Measurements from ENCODE around the gene DIAPH3.

Gene DIAPH3

DNA sequence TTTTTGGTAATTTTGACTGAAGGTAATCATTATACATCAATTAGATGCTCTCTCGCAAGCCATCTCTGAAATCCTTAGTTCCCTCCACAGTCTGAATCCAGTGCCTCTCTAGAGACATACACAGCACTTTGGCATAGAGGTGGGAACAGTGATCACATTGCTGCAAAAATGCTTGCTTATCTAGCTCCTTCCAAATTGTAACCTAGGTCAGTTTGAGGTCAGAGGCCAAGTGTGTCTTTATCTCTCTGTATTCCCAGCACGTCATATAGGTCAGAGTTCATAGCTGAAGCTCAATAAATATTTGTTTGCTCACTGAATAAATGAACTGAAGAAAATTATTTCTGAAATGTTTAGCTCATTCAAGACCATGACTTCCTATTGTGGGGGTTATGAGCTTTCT is 462.5 kb downstream of the DIAPH3 start:
- no peak for FAIRE-seq

DNA sequence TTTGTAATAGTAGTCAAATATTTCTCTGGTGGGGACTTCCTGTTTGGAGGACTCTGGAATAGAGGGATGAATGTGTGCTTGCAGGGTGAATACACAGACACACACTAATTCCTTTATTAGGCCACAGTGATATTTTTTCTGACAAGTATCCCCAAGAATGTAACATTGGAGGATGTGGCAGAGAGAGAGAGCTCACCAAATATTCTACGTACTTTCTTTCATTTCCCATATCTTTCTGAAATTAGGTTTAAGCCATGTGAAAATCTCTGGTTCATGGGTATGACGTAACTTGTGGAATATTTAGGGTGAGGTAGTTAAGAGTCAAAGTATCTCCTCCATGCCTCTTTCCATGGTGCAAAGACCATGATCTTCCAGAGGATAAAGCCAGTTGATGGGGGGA is 463.4 kb downstream of the DIAPH3 start:
- no peak for FAIRE-seq

DNA sequence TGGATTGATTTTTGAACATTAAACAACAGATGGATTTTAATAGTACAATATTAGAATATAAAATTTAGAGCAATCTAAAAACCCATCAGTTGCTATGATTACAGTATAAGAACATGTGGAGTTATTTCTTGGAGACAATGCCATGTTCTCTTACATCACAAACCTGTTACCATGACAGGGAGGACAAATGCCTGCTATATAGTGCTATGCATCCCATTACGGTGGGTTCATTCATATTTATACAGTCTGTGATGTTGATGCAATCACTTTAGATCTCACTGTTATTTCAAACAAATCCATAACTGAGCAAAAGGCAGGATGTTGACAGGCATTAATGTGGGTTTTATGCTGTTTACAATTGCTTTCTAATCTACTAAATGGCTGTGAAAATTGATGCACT is 467.5 kb downstream of the DIAPH3 start:
- FAIRE-seq: no peak

DNA sequence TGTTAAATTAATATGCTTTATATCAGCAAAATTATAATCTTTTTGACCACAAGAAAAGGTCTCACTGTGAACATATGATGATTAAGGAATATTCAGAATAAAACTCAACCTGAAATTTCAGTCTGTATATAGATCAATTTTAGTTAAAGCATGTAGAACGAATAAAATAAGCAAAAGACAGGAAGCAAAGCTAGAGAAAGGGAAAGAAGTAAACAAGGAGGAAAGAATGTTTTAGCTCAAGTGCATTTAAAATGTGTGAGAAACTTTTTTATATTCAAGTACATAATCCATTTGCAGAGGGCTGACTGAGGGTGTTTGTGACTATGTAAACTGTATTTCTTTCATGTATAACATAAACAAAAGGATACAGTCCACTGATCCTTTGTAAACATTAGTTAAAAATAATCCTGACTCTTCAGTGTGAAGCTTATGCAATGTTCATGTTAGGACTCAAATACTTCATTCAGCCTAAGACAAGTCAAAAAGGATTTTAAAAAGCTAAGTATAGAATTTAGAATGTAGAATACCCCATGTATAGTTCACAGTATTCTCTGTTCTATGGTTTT is 472.1 kb downstream of the DIAPH3 start:
- FAIRE-seq: no peak

DNA sequence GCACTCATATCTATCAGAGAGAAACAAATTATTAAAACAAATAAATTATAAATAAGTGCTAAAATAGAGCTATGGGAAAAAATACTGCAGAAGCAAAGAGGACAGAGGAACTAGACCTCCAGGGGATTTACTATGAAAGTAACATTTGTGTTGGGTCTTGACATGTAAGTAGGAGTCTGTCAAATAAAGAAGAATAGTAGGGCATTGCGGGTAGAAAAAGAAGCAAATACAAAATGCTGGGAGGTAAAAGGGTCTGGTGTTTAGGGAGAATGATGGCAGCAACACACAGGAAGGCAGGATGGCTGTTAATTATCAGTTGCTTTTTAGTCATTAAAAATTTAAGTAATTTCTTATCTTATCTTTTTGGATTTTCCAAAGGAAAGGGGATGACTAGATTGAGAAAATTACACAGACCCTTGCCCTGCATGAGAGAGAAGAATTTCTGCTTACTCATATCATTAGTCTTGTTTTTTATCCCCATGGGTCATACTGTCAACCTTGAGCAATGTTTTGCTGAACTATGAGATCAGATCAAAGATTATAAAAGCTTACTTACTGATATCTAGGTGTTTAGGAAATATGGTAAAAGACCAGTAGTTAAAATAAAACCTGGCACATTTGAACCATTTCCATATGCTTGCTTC is 472.7 kb downstream of the DIAPH3 start:
- FAIRE-seq: no peak

DNA sequence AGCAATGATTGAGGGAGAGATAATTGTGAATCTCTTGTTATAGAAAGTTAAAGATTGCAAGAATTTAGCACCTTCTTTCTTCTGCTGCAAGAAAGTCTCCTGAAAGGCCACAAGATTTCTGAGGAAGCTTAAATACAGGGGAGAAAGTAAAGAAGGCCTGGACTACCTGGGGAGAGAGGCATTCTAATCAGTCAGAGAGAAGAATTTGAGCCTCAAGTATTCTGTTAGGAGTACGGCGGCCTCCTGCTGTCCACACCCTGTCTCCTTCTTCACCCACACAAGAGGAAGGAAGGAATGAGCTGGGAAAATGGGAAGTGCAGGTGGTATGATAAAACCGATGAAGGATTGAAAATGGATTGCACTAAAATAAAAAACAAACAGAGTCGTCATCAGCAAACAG is 474.7 kb downstream of the DIAPH3 start:
- FAIRE-seq: no peak

DNA sequence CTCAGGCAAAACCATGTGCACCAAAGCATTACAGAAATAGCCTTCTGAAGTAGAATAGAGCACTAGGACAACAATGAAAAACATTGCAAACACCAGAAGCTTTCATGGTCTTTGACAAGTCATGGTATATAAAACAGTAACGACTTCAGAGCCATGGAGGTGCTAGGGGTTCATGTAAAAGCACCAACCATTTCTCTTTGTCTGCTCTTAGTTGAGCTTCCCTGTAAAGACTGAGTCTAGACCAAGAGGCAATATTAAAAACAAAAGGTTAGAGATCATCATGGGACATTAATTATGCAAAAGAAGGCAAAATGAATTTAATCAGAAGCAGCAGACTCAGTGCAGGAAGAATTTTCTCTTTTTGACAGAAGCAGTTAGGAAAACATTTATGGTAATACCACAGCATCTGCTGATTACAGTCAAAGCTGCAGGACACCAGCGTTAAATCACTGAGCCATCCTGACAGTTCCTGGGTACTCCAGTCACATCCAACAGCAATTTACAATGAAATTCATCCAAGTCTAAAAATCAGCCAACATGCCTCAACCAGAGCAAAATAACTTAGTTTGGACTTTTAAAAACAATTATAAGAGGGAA is 476.8 kb downstream of the DIAPH3 start:
- no peak for FAIRE-seq

DNA sequence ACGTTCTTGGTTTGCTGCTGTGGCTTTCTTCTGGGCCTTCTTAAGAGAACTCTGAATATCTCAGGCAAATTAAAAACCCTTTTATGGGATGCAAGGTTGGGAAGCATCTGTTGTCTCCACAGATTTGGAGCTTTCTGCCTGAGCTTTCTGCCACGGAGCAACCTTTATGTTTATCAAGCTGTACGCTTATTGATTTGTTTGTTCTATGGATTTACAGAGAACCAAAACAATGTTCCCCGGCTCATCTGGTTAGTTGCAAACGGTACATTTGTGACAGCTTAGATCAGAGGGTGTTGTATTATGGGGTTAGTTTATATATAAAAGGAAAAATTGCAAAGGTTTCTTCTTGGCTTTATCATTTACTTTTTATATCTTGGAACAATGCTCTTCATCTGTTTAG is 479.6 kb downstream of the DIAPH3 start:
- FAIRE-seq: no peak

DNA sequence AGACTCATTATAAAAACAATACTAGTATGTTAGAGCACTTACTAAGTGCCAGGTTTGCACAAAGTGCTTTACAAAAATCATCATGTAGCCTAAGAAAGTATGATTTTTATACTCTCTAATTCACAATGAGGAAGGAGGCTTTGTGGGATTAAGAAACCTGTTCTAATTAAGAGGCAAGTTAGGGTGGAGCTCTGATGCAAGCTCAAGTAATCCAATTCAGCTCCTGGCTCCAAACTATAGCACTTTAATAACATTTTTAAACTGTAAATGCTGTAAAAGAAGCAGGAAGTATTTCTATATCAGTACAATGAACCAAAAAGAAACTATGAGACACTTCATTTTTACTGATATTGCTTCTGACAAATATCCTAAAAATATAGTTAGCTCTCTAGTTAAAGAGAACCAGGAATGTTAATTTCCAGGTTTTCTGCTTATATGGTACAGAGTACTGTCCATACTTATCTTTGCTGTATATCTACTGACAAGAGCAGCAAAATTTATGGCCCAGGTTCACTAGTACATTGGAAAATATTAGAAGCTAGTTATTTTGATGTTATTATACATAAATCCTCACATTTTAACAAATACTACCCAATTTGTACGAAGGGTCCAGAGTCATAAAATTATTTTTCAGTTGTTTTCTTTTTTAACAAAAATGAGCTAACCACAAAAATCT is 482.0 kb downstream of the DIAPH3 start:
- no peak for FAIRE-seq

DNA sequence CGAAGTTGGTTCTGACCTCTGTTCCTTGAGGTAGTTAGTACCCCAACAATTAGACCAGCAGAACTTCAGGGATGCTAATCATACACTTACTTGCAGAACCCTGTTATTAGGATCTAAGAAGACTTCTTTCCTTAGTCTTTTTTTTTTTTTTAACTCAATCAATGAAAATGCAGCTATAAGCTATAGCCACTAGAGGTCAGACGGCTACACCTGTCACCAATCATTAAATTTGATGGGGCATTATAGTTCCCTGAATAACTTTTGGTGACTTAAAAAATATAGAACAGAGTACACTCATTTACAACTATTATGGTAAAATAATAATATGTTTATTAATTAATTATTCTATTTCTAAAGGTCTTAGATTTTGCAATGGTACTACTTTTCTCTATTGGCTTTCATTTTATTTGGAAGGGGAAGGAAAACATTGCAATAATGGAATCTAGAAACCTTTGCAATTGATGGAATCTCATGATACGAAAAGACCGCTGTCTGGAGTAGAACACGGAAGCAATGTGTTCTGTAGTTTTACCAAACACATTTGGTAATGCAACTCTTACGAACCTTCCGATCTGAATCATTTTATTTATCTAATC is 483.2 kb downstream of the DIAPH3 start:
- peak; percentile 87 for FAIRE-seq

DNA sequence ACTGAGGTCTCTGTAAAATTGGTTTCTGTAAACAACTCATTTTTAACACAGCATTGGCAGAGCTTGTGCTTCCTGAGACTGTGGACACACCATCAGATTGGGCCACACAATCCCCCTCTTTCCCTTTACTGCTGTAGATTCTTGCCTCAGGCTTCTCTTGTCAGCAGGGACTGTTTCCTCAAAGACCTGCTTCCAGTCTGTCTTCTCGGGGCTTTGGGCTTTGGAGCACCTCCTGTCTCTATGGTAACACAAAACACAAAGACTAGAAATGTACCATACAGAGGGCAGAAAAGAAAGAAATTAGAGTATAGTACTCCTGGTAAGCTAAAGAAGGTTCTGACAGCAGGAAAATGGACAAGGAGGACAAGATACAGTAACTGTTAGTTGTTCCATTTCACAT is 484.5 kb downstream of the DIAPH3 start:
- no peak for FAIRE-seq

DNA sequence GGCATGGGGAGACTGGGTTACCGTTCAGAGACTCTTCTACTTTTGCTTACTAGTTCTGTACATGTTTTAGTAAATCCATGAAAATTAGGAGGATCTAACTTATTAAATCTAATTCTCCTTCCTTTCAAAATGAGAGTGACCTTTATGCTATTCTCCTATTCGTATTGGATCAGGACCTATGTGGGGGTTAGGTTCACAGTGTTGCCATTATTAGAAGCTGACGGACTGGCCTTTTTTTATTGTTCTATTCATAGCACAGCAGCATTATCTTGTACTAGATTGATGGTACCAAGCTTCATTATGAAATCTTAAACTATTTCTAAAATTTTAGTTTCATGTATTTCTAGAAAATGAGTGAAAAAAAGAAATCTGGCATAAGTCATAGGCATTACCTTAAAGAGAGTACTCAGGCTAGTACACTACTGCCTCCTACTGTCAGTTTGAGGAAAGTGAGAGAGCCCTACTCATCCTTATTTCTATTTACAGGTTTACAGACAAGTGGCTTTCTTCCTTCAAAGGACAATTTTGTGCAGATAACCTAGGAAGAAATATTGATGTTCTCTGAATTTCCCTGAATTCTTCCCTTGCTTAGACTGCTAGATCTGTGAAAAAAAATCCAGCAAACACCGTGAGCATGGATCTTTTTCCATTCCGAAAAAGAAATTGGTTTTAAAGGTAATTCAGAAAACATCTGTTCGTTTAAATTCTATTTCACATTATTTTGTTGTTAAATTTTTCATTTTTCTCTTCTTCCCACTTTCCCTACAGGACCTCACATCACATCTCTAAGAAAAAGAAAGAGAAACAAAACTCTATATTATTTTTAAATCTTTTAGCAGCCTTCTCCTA is 485.5 kb downstream of the DIAPH3 start:
- FAIRE-seq: peak; percentile 90

DNA sequence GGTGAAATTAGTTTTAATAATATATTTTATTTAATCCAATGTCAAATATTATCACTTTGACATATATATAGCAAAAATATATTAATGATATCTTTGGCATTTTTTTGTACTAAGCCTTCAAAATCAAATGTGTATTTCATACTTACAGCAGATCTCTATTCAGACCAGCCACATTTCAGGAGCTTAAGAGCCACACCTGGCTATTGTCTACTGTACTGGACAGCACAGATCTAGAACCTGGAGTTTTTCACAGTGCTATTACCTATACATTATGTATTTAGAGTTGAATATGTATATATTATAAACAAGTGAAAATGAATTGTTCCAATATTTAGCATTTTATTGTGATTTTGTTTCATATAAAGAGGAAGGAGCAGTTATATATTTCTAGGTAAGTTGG is 486.3 kb downstream of the DIAPH3 start:
- no peak for FAIRE-seq

DNA sequence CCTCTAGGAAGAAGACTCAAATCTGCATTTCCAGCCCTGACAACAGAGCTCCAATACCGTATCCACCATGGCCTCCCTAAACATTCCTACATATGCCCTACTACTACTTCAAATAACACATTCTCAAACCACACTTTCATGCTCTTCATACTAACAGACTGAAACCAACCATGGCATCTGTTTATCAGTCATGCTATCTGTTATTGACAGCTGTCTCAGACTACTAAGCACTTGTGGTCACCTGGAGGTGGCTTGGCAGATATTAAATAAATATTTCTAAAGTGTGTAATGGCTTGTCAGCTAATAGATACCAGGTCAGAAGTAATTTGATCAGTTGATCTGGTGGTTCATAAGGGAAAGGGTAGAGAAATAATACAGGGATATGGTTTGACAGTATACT is 489.1 kb downstream of the DIAPH3 start:
- no peak for FAIRE-seq

DNA sequence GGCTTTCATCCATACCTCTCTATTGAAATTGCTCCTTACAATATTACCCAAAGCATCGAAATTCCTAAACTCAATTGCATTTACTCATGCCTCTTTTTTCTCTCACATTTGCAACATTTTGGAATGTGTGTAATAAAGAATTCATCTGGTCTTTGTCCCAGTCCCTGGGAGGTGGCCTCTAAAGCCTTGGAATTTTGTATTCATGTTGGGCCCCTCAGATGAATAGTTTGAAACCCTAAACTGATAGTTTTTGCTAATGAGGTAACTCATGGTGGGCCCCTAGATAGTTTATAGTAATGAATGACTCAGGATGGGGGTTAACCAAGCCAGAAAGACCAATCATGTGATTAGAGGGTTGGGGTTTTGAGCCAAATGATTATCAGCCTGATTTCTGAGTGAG is 490.4 kb downstream of the DIAPH3 start:
- FAIRE-seq: no peak

DNA sequence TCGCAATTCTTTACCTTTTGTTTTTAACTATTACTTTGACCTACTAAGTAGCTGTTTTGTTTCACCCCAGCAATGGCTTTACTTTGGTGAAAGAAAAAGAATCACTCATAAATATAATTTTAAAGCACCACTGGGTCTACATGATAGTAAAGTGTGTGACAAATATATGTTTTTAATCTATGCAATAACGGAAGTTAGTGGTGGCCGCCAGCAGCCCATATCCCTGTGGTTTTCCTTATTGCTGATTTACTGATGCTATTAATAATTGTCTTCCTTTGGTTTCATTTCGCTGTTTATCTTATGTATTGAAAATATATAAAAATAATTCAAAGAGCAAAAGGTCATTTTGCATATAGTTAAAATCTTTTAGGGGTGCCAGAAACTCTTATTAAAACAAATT is 491.3 kb downstream of the DIAPH3 start:
- no peak for FAIRE-seq

DNA sequence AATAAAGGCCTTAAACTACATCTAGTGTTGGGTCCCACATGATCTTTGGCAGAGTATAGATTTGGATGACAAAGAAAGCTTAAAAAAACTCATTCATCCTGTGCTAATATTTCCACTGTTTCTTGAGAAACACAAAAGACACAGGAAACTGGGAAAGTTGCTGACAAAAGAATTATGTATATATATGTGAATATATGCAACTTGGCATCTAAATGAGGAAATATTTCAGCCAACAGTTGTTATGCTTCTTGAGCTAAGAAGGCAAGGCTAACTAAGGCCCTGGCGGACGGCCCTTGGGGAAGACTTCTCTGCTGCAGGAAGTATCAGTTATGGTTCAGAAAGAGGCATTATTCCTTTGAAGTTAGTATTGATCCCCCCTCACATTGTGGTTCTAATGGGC is 491.8 kb downstream of the DIAPH3 start:
- FAIRE-seq: no peak

DNA sequence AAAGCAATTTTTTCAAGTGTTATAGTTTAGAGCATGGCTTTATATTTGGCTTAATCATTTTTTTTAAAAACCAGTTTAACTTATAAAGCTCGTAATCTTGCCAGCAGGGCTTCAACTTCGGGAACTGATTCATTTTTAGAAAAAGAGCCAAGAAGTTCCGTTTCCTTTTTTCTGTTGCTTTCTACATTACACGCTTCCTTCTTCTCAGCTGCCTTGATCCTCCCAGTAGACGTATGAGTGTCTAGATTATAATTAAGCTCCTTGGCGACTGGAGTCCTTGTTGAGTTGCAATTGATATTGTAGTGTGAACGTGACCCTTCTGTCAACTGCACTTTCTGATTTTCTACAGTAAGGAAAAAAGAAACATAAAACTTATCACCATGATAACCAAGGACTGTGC is 497.2 kb downstream of the DIAPH3 start:
- FAIRE-seq: no peak

DNA sequence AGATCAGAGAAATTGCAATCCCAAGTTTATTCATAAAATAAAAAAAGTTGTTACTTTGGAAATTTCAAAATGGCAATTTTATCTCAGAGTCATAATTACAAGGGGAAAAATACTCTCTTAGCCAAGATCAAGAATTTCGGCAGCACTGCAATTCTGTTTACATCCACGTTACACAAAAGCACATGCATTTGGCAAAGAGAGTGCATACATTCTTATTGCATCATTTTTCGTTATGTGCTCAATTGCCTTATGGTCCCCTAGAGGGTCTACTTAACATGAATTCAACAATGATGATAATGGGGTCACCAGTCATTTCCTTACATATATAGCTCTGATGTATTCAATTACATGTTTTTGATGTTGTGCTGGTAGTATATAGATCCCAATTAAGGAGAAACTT is 498.0 kb downstream of the DIAPH3 start:
- FAIRE-seq: no peak

DNA sequence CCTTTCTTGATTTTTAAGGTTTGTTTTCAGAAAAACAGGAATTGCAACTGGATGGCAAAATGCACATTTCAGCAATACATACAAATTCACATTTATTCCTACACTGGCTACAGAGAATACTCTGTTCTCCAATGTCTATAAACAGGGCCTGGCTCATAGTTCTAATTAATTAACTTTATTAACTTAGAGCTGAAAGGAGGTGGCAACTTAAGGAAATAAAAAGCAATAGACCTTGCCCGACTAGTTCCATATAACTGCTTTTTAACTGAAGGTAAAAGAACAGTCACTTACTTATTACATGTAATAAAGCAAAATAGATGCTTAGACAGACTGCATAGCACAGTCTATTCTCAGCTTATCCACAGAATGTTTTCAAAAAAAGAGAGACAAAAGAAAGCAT is 498.5 kb downstream of the DIAPH3 start:
- no peak for FAIRE-seq

DNA sequence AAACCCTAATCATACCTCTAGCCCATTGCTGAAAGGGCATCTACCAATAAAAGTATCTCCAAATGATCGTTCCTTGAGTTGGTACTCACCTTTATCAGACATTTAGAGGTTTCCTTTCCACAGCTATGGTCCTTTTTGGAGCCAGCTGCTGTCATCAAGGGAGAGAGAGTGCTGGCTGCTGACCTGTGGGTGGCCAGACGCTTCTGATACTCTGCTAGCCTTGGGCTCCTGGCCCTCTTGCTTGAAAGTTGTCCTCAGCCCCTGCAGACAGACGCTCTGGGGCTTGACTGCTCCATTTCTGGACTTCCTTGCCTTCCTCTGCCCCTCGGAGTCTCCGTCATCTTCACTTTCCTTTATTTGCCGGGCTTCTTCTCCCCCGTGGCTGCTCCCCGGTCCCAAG is 499.1 kb downstream of the DIAPH3 start:
- FAIRE-seq: no peak

DNA sequence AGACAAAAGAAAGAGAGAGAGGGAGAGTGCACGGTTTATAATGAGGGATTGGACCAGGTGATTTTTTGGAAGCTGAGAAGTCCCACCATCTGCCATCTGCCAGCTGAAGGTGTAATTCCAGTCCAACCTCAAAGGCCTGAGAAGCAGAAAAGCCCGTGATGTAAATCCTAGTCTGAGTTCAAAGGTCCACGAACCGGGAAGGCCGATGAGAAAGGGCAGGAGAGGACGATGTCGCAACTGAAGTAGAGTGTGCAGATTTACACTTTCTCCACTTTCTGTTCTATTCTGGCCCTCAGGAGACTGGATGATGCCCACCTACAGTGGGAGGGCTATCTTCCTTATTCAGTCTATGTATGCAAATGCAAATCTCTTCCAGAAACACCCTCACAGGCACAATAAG is 500.0 kb downstream of the DIAPH3 start:
- no peak for FAIRE-seq

DNA sequence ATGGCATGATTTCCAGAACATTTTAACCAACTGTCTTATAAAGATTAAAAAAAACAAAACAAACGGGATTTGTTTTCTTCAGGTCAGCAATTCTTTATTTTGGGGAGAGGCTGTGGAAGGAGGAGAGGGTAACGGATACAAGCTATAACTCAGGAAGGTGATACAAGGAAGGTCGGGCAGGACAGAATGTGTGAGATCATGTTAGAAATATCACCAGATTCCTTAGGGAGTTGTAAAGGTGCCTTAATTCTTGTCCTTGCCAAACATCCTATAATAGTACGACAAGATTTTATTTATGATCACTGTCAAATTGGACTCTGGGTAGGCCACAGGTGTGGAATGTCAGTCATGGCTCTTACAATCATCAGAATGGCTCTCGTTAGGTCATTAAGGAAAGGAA is 503.1 kb downstream of the DIAPH3 start:
- FAIRE-seq: no peak

Data from G401.6 (cell line).